Loucy (cell line): Measurements from ENCODE around the gene ZNRF2.

Experiments
- CTCF ChIP-seq: fragments of 200-600 bp; sonication (generic); conservative IDR thresholded peaks from 2 replicates; pipeline ENCODE4 v1.5.1; 2014; ENCODE audit warnings: mild to moderate bottlenecking, antibody characterized with exemption, low read length
- EZH2phosphoT487 ChIP-seq: fragments of 200-600 bp; IDR thresholded peaks from 2 replicates; pipeline ENCODE4 v1.6.1; 2018; ENCODE audit warnings: antibody characterized with exemption, mild to moderate bottlenecking, moderate library complexity, borderline replicate concordance

- TF ChIP-seq CTCF: no peak
- TF ChIP-seq EZH2phosphoT487: no peak
These were observed 38.0 kb upstream of the ZNRF2 start for GRCh38 chr7:30246392-30246791.
